Measurements from ENCODE around the gene ASTN2.

ASTN2 gene

DNA sequence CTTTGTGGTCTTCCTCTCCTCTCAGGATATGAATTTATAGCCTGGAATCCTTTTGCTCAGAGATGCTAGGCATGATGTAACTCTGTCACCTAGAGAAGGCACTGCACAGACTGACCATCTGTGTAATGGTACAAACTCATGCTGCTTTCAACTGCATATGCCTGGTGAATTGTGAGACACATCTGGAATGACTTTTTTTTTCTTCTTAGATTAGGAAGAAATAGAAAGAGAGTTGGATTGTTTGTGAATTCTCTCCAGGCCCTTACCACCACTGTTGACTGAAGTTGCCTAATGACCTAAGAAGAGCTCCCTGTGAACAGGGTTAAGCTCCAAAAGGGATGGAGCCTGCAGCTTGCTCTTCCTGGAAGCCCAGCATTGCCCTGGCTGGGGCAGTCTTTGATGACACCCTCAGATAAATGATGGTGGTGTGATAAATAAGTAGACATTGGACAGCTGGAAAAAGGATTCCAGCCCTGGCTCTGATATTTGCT is 775.6 kb downstream of the ASTN2 start:
- Histone ChIP-seq H3K4me1 (ENCODE audit: insufficient read depth, insufficient read length) (no peaks in the 10 kb centered on the region), H3K36me3 (ENCODE audit: insufficient read depth, insufficient read length, low read length) (no peaks in the 10 kb centered on the region), H3K4me3 (ENCODE audit: insufficient read length, low read depth) (no peak overlapping the region), H3K9ac (ENCODE audit: insufficient read length, low read depth) (no peak overlapping the region), H3K9me3 (ENCODE audit: insufficient read depth, low read length) (no peaks in the 10 kb centered on the region), H3K27me3 (ENCODE audit: insufficient read depth, insufficient read length) (no peaks in the 10 kb centered on the region)
- no peak for TF ChIP-seq ZNF274 (IDR thresholded peaks at IDR 0.05; ENCODE audit: low read depth, low read length)
- TF ChIP-seq YY1 (IDR thresholded peaks at IDR 0.05; ENCODE audit: insufficient read depth, insufficient read length) = no peak
- TF ChIP-seq SUZ12 (IDR thresholded peaks at IDR 0.05; ENCODE audit: extremely low read depth, insufficient read depth, insufficient read length) = no peak
- no peak for DNase-seq (ENCODE audit: low read depth, low spot score)

DNA sequence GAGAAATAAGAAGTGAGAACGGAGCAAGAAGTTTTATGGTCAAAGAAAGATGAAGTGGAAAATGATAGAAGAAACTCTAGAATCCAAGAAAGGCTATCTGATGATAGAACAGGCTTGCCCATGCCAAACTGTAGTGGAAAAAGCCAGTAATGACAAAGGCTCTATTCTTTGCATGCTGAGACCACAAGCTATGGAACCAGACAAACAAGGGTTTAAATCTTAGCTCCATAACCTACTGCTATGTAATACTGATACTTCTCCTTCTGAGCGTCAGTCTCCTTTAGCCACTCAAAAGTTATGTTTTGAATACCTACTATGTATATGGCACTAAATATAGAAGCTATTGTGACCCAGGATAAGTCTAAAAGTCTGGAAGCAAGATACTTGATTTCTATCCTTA is 778.9 kb downstream of the ASTN2 start:
- DNase-seq (ENCODE audit: low read depth, low spot score) = no peak
- H3K9me3 ChIP-seq (ENCODE audit: insufficient read depth, low read length) = no peaks in the 10 kb centered on the region
- no peaks in the 10 kb centered on the region for H3K4me1 ChIP-seq (ENCODE audit: insufficient read depth, insufficient read length)

DNA sequence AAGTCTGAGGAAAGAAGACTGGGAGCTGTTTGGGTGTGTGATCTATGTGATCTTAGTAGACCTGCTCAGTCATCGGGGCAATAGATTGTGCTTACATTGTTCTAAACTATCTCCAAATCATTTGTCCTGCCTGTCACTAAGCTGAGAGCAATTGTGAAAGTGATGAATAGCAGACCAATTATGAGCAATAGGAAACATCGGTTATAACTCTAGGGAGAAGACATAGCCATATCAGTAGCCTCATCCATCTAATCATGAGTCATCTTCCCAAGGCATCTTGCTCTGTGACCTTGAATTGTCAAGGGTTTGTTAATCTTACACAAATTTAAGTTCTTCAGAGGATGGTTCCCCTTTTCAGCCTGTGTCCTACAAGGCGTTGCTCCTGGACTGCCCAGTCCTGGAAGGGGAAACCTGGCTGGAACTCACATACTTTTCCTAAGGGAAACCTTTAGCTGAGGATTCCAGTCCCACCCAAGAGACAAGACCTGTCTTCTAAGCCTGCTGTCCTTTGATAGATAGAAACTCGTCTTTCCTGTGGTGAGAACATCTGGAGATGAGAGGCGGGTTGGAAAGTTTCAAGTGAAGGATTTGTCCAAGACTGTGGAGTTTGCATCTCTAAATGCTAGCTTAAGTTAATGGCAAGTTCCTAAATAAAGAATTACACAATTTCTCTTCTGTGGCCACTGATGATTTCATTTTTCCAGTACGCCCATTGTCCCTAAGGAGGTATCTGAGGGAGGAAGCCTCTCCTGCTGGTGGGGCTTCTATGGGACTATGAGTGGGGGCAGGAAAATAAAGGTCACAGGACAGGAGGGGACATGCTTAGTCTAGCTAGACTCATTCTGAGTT is 781.6 kb downstream of the ASTN2 start:
- Histone ChIP-seq H3K4me3 (ENCODE audit: insufficient read length, low read depth) (no peak overlapping the region), H3K27me3 (ENCODE audit: insufficient read depth, insufficient read length) (no peaks in the 10 kb centered on the region), H3K36me3 (ENCODE audit: insufficient read depth, insufficient read length, low read length) (no peaks in the 10 kb centered on the region), H3K9ac (ENCODE audit: insufficient read length, low read depth) (no peak overlapping the region), H3K4me1 (ENCODE audit: insufficient read depth, insufficient read length) (no peaks in the 10 kb centered on the region), H3K9me3 (ENCODE audit: insufficient read depth, low read length) (no peaks in the 10 kb centered on the region)
- TF ChIP-seq SUZ12 (IDR thresholded peaks at IDR 0.05; ENCODE audit: extremely low read depth, insufficient read depth, insufficient read length) (no peak), YY1 (IDR thresholded peaks at IDR 0.05; ENCODE audit: insufficient read depth, insufficient read length) (no peak), ZNF274 (IDR thresholded peaks at IDR 0.05; ENCODE audit: low read depth, low read length) (no peak)
- no peak for DNase-seq (ENCODE audit: low read depth, low spot score)

More for the DNA sequence above, 778.9 kb downstream of the ASTN2 start:
- no peaks in the 10 kb centered on the region for H3K27me3 ChIP-seq (ENCODE audit: insufficient read depth, insufficient read length)
- H3K4me3 ChIP-seq (ENCODE audit: insufficient read length, low read depth) = no peak overlapping the region
- TF ChIP-seq SUZ12 (IDR thresholded peaks at IDR 0.05; ENCODE audit: extremely low read depth, insufficient read depth, insufficient read length) (no peak), YY1 (IDR thresholded peaks at IDR 0.05; ENCODE audit: insufficient read depth, insufficient read length) (no peak), ZNF274 (IDR thresholded peaks at IDR 0.05; ENCODE audit: low read depth, low read length) (no peak)
- no peak overlapping the region for H3K9ac ChIP-seq (ENCODE audit: insufficient read length, low read depth)
- H3K36me3 ChIP-seq (ENCODE audit: insufficient read depth, insufficient read length, low read length) = no peaks in the 10 kb centered on the region

DNA sequence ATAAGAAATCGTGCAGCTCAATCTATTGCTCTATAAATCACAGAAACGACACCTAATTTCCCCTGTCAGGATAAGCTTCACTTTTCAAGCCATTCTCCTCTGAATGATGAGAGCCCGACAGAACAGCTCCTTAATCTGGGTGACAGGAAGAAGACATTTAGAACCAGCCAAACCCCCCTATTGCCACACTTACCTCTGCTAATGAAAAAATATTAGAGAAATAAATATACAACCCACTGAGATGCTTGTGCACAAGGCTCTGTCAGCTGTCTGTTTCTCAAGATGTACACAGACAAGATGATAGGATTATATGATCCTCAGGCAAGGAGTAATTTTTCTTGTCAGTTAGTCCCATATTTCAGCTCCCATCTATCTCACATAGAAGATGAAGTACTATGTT is 785.2 kb downstream of the ASTN2 start:
- Histone ChIP-seq H3K9ac (ENCODE audit: insufficient read length, low read depth) (no peak overlapping the region), H3K4me1 (ENCODE audit: insufficient read depth, insufficient read length) (no peaks in the 10 kb centered on the region), H3K4me3 (ENCODE audit: insufficient read length, low read depth) (no peak overlapping the region), H3K27me3 (ENCODE audit: insufficient read depth, insufficient read length) (no peaks in the 10 kb centered on the region), H3K36me3 (ENCODE audit: insufficient read depth, insufficient read length, low read length) (no peaks in the 10 kb centered on the region), H3K9me3 (ENCODE audit: insufficient read depth, low read length) (no peaks in the 10 kb centered on the region)
- TF ChIP-seq SUZ12 (IDR thresholded peaks at IDR 0.05; ENCODE audit: extremely low read depth, insufficient read depth, insufficient read length) (no peak), ZNF274 (IDR thresholded peaks at IDR 0.05; ENCODE audit: low read depth, low read length) (no peak), YY1 (IDR thresholded peaks at IDR 0.05; ENCODE audit: insufficient read depth, insufficient read length) (no peak)
- DNase-seq (ENCODE audit: low read depth, low spot score) = no peak

DNA sequence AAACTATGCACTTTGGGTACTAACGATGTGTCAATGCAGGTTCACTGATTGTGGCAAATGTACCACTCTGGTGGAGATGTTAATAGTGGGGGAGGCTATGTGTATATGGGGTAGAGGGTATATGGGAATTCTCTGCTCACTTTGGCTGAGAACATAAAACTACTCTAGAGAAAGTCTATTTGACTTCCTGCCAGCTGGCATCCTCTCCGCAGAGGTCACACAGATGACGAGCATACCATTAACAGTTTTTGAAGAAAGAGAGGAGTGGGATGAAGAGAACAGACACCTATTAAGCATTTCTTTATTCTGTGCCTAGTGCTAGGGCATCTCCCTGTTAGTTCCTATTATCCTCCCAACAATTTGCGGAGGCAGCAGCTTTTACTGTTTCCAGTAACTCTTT is 786.1 kb downstream of the ASTN2 start:
- TF ChIP-seq SUZ12 (IDR thresholded peaks at IDR 0.05; ENCODE audit: extremely low read depth, insufficient read depth, insufficient read length) = no peak
- TF ChIP-seq ZNF274 (IDR thresholded peaks at IDR 0.05; ENCODE audit: low read depth, low read length) = no peak
- TF ChIP-seq YY1 (IDR thresholded peaks at IDR 0.05; ENCODE audit: insufficient read depth, insufficient read length) = no peak
- H3K9me3 ChIP-seq (ENCODE audit: insufficient read depth, low read length) = no peaks in the 10 kb centered on the region
- DNase-seq (ENCODE audit: low read depth, low spot score) = no peak
- no peak overlapping the region for H3K9ac ChIP-seq (ENCODE audit: insufficient read length, low read depth)
- H3K27me3 ChIP-seq (ENCODE audit: insufficient read depth, insufficient read length) = no peaks in the 10 kb centered on the region
- no peaks in the 10 kb centered on the region for H3K4me1 ChIP-seq (ENCODE audit: insufficient read depth, insufficient read length)
- H3K36me3 ChIP-seq (ENCODE audit: insufficient read depth, insufficient read length, low read length) = no peaks in the 10 kb centered on the region
- H3K4me3 ChIP-seq (ENCODE audit: insufficient read length, low read depth) = no peak overlapping the region

- Histone ChIP-seq H3K9ac (ENCODE audit: insufficient read length, low read depth) (no peak overlapping the region), H3K27me3 (ENCODE audit: insufficient read depth, insufficient read length) (no peaks in the 10 kb centered on the region), H3K36me3 (ENCODE audit: insufficient read depth, insufficient read length, low read length) (peaks cover 7% of the 10 kb centered on the region), H3K9me3 (ENCODE audit: insufficient read depth, low read length) (no peaks in the 10 kb centered on the region), H3K4me1 (ENCODE audit: insufficient read depth, insufficient read length) (no peaks in the 10 kb centered on the region), H3K4me3 (ENCODE audit: insufficient read length, low read depth) (no peak overlapping the region)
- TF ChIP-seq SUZ12 (IDR thresholded peaks at IDR 0.05; ENCODE audit: extremely low read depth, insufficient read depth, insufficient read length) = no peak
- no peak for TF ChIP-seq ZNF274 (IDR thresholded peaks at IDR 0.05; ENCODE audit: low read depth, low read length)
- no peak for DNase-seq (ENCODE audit: low read depth, low spot score)
Observed at GRCh38 chr9:116627433-116627832, 787.4 kb downstream of the ASTN2 start.

GRCh38 chr9:116626762-116627161 is 788.1 kb downstream of the ASTN2 start:
- no peak overlapping the region for H3K9ac ChIP-seq (ENCODE audit: insufficient read length, low read depth)
- no peaks in the 10 kb centered on the region for H3K27me3 ChIP-seq (ENCODE audit: insufficient read depth, insufficient read length)
- no peak overlapping the region for H3K4me3 ChIP-seq (ENCODE audit: insufficient read length, low read depth)
- TF ChIP-seq YY1 (IDR thresholded peaks at IDR 0.05; ENCODE audit: insufficient read depth, insufficient read length) = no peak
- TF ChIP-seq ZNF274 (IDR thresholded peaks at IDR 0.05; ENCODE audit: low read depth, low read length) = no peak
- no peak for TF ChIP-seq SUZ12 (IDR thresholded peaks at IDR 0.05; ENCODE audit: extremely low read depth, insufficient read depth, insufficient read length)
- H3K4me1 ChIP-seq (ENCODE audit: insufficient read depth, insufficient read length) = no peaks in the 10 kb centered on the region
- DNase-seq (ENCODE audit: low read depth, low spot score) = no peak
- H3K36me3 ChIP-seq (ENCODE audit: insufficient read depth, insufficient read length, low read length) = peaks cover 7% of the 10 kb centered on the region
- H3K9me3 ChIP-seq (ENCODE audit: insufficient read depth, low read length) = no peaks in the 10 kb centered on the region

All from NT2/D1 (cell line).